Measurements from ENCODE around the gene RAB8B.

- no peak for TF ChIP-seq POLR2A (IDR thresholded peaks at IDR 0.05; ENCODE audit: extremely low read depth, insufficient read length)
- peak; percentile 16 for TF ChIP-seq CTCF (IDR thresholded peaks at IDR 0.05; ENCODE audit: low read depth, low read length)
Measured at GRCh38 chr15:63166219-63166618, 23.2 kb upstream of the RAB8B start.

All from NB4 (cell line).